BLaER1 treated with 17β-estradiol and CSF1 and Interleukin-3, amounts not matched to agents 10 nM and 100 nM (cell line): ENCODE measurements around the gene DFFA.

Experiments
- H3K27ac ChIP-seq, 11 experiments: shearing (Covaris generic); formaldehyde crosslinking; 2 replicates each; pipeline ENCODE4 v1.8.1; 2022
- H3K27me3 ChIP-seq, 11 experiments: shearing (Covaris generic); formaldehyde crosslinking; 2 replicates each; pipeline ENCODE4 v1.8.1; 2022
- H3K36me3 ChIP-seq, 11 experiments: shearing (Covaris generic); formaldehyde crosslinking; 2 replicates each; pipeline ENCODE4 v1.8.1; 2022
- H3K4me1 ChIP-seq, 10 experiments: shearing (Covaris generic); formaldehyde crosslinking; 2 replicates each; pipeline ENCODE4 v1.8.1; 2022
- H3K4me2 ChIP-seq, 11 experiments: shearing (Covaris generic); formaldehyde crosslinking; 2 replicates each; pipeline ENCODE4 v1.8.1; 2022
- H3K4me3 ChIP-seq, 10 experiments: shearing (Covaris generic); formaldehyde crosslinking; 2 replicates each; pipeline ENCODE4 v1.8.1; 2022
- H3K9ac ChIP-seq, 11 experiments: shearing (Covaris generic); formaldehyde crosslinking; 2 replicates each; pipeline ENCODE4 v1.8.1; 2022
- H3K9me3 ChIP-seq, 11 experiments: shearing (Covaris generic); formaldehyde crosslinking; replicated peaks in 1 of 11; 2 replicates each; pipeline ENCODE4 v1.8.1; 2022
- H4K20me1 ChIP-seq, 11 experiments: shearing (Covaris generic); formaldehyde crosslinking; 2 replicates each; pipeline ENCODE4 v1.8.1; 2022
- Cebpa-rat ChIP-seq, 11 experiments: shearing (Covaris generic); IDR thresholded peaks; 2 replicates each; pipeline ENCODE4 v1.8.1; 2022

DFFA gene

DNA sequence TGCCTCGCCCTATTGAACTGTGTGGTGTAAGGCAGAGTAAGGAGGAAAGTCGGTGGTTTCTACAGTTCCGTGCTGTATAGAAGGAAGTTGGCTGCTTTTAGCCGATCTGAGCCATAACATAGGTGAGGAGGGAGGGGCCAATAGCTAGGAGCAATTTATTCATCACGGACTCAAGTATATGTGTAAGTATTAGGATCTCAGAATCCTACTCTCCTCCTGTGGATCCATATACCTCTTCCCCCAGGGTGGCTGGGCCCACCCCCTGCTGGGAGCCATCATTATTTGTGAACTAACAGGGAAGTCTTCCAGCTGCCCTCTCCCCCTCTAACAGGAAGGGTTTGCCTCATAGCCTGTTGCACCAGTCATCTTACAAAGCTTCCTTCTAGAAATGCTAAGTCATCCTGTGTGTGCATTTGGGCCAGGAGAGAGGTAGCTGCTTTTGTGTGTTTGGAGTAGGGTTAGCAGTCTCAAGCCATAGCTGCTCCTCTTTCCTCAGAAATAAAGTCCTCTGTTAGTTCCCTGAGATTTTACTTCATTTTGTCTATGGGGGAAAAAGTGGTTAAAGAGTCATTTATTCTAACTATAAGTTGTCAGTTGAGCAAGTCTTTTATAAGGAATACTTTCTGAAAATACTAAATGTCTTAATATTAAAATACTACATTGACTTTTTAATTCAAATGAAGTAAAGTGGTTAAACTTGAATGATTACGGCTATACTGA lies 57.0 kb downstream of the DFFA start:
- H4K20me1 ChIP-seq, result peaks cover 0 to 27% (median 0%) of the 10 kb centered on the region in 11 experiments; a peak in 8 of 22 replicates
- H3K9ac ChIP-seq, result peak overlapping the region; percentile 56 to 81 (median 74); a peak in 20 of 22 replicates

DNA sequence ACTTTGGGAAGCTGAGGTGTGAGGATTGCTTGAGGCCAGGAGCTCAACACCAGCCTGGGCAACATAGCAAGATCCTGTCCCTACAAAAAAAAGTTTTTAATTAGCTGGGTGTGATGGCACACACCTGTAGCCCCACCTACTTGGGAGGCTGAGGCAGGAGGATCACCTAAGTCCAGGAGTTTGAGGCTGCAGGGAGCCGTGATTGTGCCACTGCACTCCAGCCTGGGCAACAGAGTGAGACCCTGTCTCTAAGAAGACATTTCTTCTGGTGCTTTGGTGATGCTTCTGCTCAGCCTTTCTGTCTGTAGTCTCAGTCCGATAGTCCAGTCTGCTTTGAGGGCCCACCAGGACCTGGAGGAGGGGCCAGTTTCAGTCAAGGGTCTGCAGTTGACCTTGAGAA lies 65.1 kb downstream of the DFFA start:
- H3K36me3 ChIP-seq, result peaks cover 100% of the 10 kb centered on the region in 11 experiments

More for the DNA sequence above, 57.0 kb downstream of the DFFA start:
- peak overlapping the region; percentile 71 to 95 (median 89) for H3K27ac ChIP-seq
- peak in 8 of 11 experiments; percentile 35 to 85 (median 80); a peak in 15 of 22 replicates for TF ChIP-seq Cebpa-rat (IDR thresholded peaks at IDR 0.05)
- H3K36me3 ChIP-seq, result peaks cover 88 to 100% (median 95%) of the 10 kb centered on the region in 11 experiments
- no peaks in the 10 kb centered on the region for H3K27me3 ChIP-seq
- peaks cover 7 to 53% (median 32%) of the 10 kb centered on the region in 10 experiments; a peak in 19 of 20 replicates for H3K4me1 ChIP-seq
- H3K4me2 ChIP-seq, result peak overlapping the region in 10 of 11 experiments; percentile 22 to 88 (median 76); a peak in 19 of 22 replicates
- no peaks in the 10 kb centered on the region for H3K9me3 ChIP-seq
- H3K4me3 ChIP-seq, result peak overlapping the region in 6 of 10 experiments; percentile 2 to 52 (median 24); a peak in 6 of 20 replicates

More for the DNA sequence above, 65.1 kb downstream of the DFFA start:
- H3K4me2 ChIP-seq, result no peak overlapping the region
- H4K20me1 ChIP-seq, result peaks cover 0 to 94% (median 59%) of the 10 kb centered on the region in 11 experiments; a peak in 18 of 22 replicates
- H3K4me3 ChIP-seq, result no peak overlapping the region
- no peaks in the 10 kb centered on the region for H3K9me3 ChIP-seq
- H3K27ac ChIP-seq, result no peak overlapping the region; a peak in 1 of 22 replicates
- H3K9ac ChIP-seq, result no peak overlapping the region
- no peak for TF ChIP-seq Cebpa-rat (IDR thresholded peaks at IDR 0.05)
- H3K4me1 ChIP-seq, result peaks cover 0 to 34% (median 5%) of the 10 kb centered on the region in 10 experiments; a peak in 9 of 20 replicates
- no peaks in the 10 kb centered on the region for H3K27me3 ChIP-seq
